NCI-H187 treated with DMSO at 0.1 percent for 48 hours (cell line): ENCODE results near the gene YKT6.
A peak's percentile ranks its signal among the peaks of the same experiment; 100 is the strongest.
"Not testable (repeated sequence)": the region's sequence is repeated elsewhere in the genome, so short reads cannot be mapped to it uniquely, and the experiment has no call there.

Experiments
- DNase-seq: peaks from one replicate; lab custom pipeline; 2025; lab: John Stamatoyannopoulos, UW

YKT6 gene

DNA sequence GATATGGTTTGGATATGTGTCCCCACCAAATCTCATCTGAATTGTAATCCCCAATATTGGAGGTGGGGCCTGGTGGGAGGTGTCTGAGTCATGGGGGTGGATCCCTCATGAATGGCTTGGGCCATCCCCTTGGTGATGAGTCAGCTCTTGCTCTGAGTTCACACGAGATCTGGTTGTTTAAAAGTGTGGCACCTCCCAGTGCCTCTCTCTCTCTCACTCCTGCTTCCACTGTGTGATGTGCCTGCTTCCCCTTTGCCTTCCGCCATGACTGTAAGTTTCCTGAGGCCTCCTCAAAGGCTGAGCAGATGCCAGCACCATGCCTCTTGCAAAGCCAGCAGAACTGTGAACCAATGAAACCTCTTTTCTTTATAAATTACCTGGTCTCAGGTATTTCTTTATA, 6.7 kb upstream of the YKT6 start:
- no peak for DNase-seq

DNA sequence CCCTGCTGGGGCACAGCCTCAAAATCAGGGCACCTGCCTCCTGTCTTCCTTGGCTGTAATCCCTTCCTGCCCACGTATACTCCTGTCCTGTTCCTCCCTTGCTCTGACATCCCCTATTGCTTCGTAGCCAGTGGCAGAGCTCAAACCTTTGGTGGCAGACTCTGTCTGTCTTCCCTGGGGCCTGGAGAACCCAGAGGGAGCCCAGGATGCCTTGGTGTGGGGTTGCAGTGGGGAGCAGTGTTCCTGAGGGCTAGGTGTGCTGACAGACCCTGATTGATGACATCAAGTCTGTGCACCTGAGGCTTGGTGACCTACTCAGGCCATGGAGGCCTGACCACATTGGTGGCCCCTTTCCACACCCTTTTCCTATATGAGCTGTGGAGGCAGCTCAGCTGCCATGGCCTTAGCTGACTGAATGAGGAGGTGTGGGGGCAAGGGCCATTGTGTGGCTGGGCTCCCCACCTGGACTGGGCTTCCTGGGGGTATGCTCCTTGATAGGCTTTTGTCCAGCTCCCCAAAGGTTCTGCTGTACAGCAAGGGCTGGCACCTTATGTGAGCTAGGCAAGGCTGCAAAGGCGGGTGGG, 6.1 kb upstream of the YKT6 start:
- no peak for DNase-seq

DNA sequence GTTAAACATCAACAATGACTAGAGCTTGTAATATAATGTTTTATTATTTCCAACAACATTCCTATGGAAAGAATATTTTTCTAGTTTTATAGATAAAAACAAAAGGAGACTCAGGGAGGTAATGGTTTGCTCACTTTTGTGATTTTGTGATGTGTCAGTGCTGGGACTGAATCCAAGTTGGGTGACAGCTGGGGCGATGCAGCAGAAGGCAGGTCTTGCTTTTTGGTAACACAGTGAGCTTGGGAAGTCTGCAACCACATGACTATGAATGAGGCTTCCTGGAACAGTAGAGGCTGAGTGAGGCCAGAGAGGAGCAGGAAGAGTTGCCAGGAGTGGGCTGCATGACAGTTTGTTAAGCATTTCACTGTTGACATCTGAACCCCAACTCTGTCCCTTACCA, 4.9 kb upstream of the YKT6 start:
- DNase-seq = no peak

DNA sequence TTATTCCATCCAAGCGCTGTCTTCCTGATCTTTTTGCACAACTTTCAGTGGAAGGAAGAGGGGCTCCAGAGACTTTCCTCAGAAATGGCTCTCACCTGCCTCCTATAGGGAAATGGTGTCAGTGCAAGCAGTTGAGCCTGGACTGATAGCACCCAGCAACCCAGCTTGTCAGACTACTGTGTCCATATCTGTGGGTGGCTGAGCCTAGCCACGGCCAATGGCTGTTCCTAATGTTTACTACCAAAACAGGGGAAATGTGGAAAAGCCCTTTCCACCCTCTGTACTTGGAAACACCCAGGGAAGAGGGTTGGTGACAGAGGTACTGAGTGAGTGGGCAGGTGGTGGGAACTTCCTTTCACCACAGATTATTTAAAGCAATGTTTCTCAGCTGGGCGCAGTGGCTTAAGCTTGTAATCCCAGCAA, 4.3 kb upstream of the YKT6 start:
- DNase-seq = no peak

DNA sequence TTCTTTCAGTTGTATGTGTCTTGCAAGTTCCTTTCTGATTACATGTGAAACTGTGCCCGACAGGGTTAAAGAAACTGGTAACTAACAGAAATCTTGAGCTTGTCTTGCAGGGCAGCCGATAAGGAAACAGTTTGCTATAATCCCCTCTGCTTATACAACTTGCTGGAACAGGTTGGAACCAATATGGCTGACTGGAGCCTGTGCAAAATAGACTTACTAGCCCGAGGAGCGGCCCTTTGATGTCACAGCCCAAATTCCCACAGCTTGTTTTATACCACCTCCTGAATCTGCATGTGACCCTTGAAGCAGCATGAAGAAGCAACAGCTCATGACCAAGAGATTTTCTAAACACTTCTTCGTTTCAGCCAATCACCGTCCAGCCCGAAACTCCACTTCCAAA, 3.3 kb upstream of the YKT6 start:
- no peak for DNase-seq

DNA sequence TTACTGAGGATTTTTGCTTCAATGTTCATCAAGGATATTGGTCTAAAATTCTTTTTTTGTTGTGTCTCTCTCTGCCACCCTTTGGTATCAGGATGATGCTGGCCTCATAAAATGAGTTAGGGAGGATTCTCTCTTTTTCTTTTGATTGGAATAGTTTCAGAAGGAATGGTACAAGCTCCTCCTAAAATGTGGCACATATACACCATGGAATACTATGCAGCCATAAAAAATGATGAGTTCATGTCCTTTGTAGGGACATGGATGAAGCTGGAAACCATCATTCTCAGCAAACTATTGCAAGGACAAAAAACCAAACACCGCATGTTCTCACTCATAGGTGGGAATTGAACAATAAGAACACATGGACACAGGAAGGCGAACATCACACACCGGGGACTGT, 615 bp upstream of the YKT6 start:
- not testable (repeated sequence) for DNase-seq

DNA sequence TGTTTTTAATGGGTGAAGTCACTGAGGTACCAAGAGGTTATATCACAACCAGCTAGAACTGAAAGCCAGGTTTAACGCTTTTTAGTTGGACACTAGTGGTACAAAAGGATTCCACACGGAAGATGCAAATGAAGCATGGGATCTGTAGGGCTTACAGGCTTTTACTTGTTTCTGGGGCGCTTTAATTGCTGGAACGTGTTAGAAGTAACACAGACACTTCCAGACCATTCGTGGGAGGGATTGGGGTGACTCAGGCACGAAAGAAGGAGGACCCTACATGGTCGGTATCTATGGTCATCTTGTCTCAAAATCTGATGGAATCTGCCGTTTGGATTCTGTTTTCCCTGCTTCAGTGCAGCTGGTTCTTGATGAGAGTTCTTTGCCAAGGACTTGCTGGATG, 1.0 kb downstream of the YKT6 start:
- DNase-seq = no peak

DNA sequence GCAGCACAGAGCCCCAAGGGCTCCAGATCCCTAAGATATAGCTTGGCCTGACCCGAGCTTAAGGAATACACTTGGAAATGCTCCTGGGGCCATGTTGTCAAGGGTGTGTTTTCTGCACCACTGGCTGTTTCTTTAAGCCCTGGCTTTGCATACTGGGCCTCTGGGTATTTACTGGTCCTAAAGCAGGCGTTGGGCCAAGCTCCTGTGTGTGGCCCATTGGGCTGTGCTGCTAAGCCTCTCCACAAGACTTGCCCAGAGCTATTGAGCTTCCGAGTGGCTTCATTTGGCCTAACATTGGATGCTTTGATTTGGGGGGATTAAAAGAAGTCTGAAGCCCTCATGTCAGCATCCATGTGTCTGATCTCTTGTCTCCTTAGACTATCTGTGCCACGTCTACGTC, 5.2 kb downstream of the YKT6 start:
- no peak for DNase-seq

DNA sequence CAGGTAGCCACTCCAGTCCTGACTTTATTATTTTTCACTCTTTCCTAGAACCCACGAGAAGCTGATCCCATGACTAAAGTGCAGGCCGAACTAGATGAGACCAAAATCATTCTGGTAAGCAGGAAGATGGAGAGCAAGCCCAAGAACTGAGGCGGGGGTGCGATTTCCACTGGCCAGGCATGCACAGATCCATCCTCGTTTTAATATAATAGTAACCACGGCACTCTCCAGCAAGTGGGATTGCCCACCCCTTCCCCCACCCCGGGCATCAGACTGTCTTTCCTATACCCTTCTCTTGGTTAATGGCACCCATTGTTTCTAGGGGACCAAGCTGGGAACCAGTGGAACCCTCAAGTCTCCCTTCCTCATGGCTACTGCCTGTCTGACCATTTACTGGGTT, 7.3 kb downstream of the YKT6 start:
- DNase-seq = no peak

DNA sequence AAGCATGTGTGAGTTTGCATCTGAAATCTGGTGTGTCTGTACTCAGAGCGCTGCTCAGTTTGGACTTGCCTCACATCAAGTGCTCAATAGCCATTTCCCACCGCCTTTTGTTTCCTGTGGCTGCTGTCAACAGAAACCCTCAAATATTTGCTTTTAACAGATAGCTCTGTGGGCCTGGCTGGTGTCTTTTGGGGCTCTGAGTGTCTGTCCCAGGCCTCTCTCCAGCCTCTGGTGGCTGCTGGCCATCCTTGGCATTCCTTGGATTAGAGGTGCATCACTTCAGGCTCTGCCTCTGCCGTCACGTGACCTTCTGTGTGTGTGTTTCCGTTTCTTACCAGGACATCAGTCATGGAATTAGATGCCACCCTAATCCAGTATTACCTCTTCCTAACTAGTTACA, 9.3 kb downstream of the YKT6 start:
- no peak for DNase-seq

DNA sequence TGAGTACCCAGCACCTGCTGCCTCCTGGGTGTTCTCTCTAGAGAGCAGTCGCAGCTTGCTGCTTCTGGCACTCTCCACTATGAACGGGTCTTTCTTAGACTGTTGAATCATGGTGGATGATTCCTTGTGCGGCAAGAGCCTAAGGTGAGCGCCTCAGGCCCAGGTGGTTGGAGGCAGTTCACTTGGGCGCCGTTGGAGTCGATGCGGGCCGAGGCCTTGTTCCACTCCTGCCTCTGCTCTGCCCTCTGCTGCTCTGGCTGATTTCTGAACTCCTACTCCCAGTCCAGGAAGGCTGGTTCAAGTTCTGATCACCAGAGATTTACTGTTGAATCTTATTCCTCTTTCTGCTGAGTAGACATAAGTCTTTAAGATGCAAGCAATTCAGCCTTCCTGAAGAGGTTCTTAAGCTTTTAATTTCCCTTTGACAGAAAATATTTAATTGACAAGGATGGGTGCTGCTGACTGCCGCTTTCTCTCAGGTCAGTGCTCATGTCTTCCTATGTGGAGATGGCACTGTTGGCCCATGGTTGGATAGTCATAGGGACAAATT, 10.4 kb downstream of the YKT6 start:
- no peak for DNase-seq

DNA sequence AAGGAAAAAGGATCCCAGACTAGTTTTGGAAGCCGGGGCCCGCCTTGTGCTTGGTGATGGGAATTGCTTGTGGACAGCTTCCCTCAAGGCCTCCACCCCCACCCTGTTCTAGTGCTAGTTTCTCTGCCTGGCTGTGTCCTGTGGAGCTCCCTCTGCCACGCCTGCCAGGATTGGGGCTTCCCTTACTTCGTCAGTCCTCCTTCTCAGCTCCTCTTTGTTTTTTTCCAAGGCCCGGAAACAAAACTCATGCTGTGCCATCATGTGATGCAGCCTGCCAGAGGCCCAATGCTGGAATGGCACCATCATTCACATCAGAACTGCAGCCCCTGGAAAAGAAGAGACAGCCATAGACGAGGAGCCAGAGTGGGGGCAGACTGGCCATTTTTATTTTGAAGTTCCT, 11.2 kb downstream of the YKT6 start:
- DNase-seq = no peak

DNA sequence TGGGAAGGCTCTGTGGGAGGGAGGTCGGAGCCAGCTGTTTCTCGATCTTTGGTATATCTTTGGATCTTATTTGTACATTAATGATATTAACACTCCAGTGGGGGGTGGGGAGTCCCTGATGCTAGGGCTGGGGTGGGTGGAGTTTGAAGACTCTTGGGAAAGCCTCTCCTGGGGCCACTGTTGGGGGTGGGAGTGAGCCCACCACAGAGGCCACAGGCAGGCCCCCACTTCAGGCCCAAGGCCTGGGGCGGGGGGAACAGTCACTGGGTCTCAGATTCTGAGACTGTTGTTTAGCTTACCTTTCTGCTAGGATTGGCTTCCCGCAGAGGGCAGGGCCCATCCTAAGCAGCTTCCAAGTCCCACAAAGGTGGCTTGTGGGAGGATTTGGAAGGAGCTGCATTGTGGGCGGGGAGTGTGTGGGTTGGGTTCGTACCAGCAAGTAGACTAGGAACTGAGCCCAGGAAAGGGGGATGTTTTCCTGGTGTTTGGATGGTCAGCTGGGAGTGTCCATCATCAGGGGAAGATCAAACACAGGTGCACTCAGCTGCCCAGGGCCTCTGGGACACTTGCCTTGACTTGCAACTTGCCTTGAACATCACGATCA, 11.9 kb downstream of the YKT6 start:
- no peak for DNase-seq

DNA sequence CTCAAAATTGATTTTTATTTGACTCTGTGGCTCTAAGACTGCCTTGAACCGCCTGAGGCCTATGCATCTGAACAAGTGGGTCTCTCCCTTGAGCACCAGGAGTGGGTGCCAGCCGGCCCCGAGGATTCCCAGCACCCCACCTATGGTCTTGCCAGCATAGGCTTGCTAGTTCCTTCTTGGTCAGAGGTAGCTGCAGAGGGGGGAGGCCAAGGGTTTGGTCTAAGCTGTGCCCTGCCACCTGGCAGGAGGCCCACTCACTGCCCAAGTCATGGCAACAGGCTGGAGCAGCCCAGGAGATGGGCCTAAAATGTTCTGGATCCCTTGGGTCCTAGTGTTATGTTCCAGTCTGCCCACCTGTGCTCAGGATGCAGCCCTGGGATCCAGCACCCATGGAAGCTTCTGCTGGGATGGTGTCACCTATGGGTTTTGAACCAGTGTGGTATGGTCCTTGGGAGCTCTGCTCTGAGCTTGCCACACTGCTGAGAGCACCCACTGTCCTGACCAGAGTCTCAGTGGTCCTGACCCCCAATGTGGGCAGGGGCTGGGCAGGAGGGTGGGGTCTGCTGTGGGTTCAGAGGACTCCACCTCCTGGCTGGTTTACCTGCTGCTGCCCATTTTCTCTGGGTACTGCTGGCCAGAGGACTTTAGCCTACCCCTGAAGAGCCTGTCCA, 12.6 kb downstream of the YKT6 start:
- DNase-seq = no peak

DNA sequence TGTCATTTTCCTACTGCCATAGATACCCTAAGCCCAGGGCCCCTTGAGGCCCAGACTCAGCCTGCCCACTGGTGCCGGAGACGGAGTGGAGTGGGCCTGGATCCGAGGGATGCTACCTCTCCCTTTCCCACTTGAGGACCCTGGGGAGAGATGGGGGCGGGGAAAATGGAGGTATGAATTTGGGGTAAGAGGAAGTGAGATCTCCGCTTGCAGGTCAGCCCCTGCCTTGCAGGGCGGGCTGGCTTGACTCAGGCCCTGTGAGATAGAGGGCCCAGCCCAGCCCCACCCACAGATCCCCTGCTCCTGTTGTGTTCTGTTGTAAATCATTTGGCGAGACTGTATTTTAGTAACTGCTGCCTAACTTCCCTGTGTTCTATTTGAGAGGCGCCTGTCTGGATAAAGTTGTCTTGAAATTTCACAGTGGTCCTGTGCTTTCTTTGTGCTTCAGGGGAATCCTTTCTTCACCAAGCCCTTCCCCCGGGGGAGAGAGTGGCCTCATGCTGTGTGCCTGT, 13.2 kb downstream of the YKT6 start:
- no peak for DNase-seq

DNA sequence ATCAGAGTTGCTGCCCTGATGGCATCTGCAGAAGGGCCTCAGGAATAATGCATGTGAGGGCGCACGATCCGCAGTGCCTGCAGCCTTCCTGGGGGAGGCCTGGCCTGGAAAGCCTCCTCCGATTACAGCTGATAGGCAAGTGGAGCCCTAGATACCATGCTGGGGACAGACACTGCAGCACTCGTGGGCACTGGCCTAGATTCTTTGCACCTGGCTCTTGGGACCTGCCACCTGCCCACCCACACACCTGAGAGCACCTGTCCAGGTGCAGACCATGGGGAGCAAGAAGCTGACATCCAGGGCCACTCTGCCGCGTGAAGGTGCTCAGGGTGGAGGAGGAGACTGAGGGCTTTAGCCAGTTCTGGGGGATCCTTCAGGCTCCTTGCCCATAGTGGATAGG, 14.8 kb downstream of the YKT6 start:
- DNase-seq = peak; percentile 21

DNA sequence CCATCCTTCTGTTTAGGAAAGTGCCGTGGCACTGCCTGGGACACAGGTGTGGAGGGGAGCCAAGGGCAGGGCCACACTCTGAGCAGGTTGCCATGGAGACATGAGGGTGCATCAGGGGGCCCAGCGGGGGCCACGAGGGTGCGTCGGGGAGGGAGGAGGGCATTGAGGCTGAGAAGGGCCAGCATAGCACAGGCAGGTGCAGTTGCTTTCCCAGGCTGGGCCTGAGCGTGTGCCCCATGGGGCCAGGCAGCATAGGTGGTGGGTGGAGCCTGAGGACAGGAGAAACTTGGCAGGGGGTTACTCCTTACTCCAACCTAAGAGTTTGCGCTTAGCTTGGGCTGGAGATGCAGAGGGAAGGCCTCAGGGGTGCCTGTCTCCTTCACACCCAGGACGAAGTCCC, 15.2 kb downstream of the YKT6 start:
- no peak for DNase-seq

DNA sequence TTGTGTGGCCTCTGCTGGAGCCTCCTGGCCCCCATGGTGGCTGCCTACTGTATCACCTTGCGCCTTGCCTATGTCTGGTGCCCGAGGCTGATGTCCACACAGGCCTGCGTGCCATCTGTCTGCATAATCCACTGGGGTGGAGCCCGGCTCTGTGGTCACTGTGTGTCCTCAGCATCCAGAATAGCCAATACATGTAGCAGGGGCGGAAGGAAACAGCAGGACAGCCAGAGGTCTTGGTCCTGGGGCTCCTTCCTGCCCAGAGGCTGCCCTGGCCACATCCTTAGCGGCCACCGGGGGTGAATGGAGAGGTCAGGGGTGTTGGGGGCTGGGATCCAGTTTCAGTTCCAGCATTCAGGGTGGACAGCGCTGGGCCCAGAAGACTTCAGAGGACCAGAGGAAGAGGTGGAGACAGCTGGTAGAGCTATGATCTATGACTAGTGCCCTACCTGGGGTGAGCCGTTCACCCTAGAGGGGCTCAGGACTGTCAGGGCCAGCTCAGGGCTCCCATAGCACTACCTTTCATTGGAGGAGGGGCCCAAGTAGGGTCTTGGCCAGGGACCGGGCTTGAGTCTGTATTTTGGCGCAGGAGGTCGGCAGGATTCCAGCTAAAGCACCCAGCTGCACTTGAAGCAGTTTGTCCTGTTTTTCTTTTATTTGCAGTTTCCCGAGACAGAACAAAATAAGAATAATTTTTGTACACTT, 15.9 kb downstream of the YKT6 start:
- DNase-seq = no peak

DNA sequence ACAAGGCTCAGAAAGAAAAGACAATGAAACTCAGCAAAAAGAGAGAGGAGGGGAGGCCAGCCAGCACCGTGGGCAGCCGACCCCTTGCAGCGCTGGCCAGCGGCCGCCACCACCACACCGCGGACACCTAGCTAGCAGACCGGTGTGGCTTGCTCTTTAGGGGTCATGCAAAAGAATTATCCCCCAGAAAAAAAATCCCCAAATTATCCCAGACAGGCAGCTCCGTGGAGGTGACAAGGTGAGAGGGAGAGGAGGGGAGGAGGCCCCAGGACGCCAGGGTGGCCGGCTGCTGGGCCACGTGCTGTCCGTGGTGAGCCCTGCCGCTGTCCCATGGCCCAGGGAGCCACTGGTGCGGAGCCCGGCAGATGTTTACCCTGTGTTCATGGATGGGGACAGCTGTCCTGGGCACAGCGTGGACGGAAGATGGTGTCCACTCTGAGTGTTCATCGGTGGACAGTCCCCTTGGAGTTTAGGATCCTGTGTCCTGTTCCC, 16.5 kb downstream of the YKT6 start:
- DNase-seq = no peak

DNA sequence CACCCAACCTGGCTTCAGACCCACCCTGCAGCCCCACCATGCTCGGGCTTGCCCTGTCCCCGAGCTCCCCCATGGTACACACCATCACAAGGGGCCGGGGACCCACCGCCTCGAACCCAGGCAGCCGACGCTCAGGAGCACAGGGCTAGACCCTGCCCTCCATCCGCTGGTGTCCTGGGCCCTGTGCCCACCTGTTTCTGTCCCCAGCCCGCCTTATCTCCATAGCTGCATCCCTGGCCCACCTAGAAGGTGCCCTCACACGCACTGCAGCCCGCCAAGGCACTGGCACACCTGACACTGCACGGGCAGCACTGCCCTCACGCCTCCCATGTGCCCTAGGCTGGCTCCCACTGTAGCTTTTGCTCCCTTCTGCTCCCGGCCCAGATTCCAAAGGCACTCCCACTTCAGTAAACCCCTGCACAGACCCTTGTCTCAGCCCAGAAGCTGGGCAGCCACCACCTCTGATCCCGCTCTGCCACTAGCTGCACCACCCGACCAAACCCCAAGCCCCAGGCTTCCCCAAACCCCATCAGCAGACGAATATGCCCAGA, 17.1 kb downstream of the YKT6 start:
- DNase-seq = no peak

DNA sequence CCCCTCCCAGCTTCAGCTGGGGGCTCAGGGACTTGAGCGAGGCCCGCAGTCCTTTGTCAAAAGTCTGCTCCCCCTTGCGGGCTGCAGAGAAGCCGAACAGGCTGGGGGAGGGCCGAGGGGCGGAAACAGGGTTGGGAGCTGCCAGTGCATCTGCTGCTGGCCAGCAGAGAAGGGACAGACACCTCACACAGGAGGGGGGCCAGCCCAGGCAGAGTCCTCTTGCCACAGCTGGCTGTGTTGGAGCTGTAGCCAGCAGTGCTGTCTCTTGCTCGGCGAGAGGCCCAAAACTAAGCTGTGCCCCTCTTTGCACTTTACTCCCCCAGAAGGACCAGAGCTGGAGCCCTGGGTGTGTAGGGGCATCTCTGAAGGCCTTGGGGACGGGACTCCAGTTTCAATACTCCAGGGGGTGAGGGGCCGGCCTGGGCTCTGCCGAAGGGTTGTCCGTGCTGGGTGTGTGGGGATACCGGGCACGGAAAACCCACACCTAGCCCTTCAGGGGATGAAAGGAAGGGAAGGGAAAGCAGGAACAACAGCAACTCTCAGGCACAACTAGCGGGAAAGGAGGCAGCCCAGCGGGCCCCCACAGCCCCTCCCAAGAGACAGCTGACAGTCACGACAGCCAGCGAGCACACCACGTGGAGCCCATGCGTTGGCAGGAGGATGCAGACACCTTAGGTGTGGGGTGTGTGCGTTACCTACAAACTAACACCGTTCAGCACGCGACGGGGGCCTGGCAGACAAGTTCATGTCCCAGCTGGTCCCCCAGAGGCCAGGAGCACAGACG, 17.8 kb downstream of the YKT6 start:
- DNase-seq = no peak
